Measurements from ENCODE around the gene CD209. TPM values are rescaled to one million over a fixed set of nuclear protein-coding genes. Genes with fewer than 3 reads are reported as not detected.

CD209 gene
- total RNA-seq, 1 donor: not detected

DNA sequence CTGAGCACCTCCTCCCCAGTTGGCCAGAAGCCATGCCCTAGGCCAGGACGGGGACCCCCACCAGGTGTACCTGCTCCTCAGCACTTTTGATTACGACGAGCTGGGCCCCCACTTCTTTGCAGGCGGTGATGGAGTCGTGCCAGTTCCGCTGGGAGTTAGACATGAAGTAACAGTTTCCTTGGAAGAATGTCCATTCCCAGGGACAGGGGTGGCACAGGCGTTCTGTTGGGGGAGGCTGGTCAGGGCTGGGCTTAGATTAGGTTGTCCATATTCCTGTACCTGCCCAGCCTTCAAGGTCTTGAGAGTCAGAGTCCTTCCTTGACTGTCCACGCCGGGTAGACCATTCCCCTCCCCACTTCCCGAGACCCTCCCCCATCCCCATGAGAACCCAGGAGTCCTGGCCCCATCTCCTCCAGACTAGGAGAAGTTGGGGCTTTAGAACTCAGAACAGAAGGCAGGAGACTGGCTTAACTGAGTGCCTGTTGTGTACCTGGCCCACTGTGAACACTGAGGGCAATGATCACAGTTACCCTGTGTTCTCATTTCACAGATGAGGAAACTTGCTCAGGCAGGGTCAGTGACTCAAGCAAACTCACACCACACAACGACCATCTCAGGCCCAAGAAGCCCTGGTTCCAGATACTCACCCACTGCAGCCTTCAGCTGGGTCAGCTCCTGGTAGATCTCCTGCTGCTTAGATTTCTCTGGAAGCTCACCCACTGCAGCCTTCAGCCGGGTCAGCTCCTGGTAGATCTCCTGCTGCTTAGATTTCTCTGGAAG is 2.3 kb downstream of the CD209 start:
- H3K4me3 ChIP-seq (ENCODE audit: low read depth, low read length): no peak overlapping the region
- TF ChIP-seq, protein P1, sequence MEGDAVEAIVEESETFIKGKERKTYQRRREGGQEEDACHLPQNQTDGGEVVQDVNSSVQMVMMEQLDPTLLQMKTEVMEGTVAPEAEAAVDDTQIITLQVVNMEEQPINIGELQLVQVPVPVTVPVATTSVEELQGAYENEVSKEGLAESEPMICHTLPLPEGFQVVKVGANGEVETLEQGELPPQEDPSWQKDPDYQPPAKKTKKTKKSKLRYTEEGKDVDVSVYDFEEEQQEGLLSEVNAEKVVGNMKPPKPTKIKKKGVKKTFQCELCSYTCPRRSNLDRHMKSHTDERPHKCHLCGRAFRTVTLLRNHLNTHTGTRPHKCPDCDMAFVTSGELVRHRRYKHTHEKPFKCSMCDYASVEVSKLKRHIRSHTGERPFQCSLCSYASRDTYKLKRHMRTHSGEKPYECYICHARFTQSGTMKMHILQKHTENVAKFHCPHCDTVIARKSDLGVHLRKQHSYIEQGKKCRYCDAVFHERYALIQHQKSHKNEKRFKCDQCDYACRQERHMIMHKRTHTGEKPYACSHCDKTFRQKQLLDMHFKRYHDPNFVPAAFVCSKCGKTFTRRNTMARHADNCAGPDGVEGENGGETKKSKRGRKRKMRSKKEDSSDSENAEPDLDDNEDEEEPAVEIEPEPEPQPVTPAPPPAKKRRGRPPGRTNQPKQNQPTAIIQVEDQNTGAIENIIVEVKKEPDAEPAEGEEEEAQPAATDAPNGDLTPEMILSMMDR (IDR thresholded peaks at IDR 0.05; ENCODE audit: insufficient read depth, low read depth, low read length): no peak
- no peak for DNase-seq (ENCODE audit: low read depth)

DNA sequence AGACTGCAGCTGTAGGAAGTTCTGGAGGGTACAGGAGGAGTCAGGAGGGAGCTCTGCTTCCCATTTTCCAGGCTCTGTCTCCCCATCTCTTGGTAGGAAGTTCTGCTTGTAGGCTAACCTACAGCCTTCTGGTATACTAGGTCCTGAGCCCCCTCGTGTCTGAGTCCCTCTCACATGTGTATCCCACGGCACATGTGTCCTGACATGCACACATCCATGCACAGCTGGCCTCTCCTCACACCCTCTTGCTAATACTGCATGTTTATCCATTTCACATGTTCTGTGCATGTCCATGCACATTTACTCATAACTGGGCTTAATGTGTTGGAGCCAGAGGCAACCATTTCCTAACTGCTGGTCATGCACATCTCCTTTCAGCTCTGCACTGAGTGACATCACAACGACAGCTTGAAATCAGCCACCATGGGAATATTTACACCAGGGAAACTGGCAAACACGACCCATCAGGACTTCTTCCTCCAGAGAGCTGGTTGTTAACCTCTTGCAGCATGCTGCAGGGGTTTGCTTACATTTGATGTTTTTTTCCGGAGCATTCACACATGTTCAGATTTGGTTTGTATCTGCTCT is 3.0 kb downstream of the CD209 start:
- DNase-seq (ENCODE audit: low read depth): no peak
- H3K4me3 ChIP-seq (ENCODE audit: low read depth, low read length): no peak overlapping the region
- TF ChIP-seq, protein P1 (IDR thresholded peaks at IDR 0.05; ENCODE audit: insufficient read depth, low read depth, low read length): no peak

DNA sequence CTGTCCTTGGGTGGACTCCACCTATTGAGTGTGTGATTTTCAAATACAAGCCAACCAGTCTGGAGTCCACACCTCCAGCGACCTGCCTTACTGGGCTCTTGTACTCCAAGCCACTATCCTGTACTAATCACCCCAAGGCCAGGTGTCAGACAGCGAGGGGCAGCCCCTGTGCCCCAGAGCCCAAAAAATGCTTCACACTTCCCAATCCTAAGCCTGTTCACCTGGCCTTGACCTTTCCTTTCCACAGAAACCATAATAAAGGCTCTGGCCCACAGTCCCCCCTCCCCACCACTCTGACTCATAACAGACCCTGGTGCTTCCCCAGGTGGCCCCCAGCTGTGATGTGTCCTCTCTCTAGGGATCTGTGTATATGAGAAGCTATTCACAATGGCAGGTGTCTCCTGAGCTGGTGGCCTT is 3.9 kb downstream of the CD209 start:
- no peak overlapping the region for H3K4me3 ChIP-seq (ENCODE audit: low read depth, low read length)
- DNase-seq (ENCODE audit: low read depth): no peak
- TF ChIP-seq, protein P1 (IDR thresholded peaks at IDR 0.05; ENCODE audit: insufficient read depth, low read depth, low read length): no peak

DNA sequence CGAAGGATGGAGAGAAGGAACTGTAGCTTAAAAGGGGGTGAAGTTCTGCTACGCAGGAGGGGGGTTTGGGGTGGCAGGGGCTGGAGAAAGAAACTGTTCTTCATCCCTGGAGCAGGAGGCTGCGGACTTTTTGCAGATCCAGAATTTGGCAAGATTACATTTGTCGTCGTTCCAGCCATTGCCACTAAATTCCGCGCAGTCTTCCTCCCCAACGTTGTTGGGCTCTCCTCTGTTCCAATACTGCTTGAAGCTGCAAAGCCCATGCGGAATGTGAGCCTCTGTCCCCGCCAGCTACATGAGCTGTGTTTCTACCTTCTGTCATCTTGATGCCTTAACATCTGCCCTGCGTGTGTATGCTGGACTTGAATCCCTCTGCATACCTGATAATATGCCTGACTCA is 4.3 kb downstream of the CD209 start:
- no peak overlapping the region for H3K4me3 ChIP-seq (ENCODE audit: low read depth, low read length)
- no peak for DNase-seq (ENCODE audit: low read depth)
- TF ChIP-seq, protein P1 (IDR thresholded peaks at IDR 0.05; ENCODE audit: insufficient read depth, low read depth, low read length): no peak

DNA sequence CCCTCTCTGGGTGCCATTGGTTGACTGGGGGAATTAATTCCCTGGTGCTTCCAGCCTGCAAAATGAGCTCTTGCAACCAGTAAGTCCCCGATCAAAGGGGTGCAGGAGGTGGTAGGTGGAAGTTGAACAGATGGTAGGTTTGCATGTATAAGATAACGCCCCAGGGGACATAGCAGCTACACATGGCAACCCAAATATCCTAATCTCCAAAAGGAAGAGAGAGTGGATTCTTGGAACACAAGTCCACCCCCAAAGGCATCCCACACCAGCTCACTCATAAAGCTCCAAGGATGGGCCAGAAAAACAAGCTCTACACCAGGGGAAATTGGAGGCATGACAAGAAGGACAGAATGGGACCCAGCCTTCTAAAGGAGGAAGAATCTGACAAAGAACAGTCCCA is 4.8 kb downstream of the CD209 start:
- H3K4me3 ChIP-seq (ENCODE audit: low read depth, low read length): no peak overlapping the region
- TF ChIP-seq, protein P1 (IDR thresholded peaks at IDR 0.05; ENCODE audit: insufficient read depth, low read depth, low read length): no peak
- no peak for DNase-seq (ENCODE audit: low read depth)

DNA sequence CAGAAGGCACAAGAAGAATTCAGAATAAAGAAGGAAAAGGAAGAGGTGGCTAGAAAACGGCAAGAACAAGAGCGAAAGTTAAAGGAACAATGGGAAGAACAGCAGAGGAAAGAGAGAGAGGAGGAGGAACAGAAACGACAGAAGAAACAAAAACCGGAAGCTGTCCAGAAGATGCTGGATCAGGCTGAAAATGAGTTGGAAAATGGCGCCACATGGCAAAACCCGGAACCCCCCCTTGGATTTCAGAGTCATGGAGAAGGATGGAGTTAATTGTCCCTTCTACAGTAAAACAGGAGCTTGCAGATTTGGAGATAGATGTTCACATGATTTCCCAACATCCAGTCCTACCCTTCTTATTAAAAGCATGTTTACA is 6.7 kb downstream of the CD209 start:
- DNase-seq (ENCODE audit: low read depth): no peak
- no peak overlapping the region for H3K4me3 ChIP-seq (ENCODE audit: low read depth, low read length)
- TF ChIP-seq, protein P1 (IDR thresholded peaks at IDR 0.05; ENCODE audit: insufficient read depth, low read depth, low read length): no peak

Measured in fibroblast of villous mesenchyme (primary cell).